ENCODE results near the gene GAB3.

The GAB3 gene

DNA sequence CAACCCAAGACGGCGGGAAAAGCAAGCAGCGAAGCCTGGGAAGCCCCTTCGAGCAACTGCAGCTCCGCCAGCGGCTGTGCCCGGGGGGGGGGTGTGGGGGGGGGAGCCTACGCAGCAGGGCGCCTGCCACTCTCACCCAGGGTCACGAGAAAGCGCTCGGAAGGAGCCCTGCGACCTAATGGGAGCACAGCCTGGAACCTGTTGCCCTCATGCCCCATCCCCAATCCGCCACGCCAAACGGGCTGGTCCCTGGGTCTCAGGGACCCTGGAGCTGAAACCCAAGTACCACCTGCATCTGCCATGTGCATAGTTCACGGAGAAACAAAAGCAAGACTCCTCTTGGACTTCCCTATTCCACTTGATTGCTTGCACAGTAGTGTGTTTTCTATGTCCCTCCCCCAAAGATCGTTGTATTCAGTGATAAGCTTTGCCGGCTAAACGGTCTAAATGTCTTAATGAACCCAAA is 359 bp upstream of the GAB3 start:
- DNase-seq = no peak

DNA sequence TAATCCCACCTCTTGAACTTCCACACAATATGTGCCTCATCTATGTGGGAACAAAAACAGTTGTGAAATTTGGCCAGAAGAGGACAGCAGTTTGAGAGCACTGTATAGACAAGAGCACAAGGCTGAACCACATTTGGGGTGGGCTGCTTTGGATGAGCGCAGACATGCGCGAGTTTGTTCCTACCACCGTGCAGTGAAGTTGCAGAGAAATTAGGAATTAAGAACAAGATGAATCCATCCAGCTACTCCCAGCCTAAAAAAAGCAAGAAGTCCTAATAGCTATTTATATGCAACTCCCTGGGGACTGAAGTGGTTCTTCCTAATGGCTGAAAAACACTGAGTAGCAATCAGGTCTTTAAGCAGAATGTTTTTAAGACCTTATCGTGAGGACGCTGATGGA is 1.0 kb downstream of the GAB3 start:
- no peak for DNase-seq

DNA sequence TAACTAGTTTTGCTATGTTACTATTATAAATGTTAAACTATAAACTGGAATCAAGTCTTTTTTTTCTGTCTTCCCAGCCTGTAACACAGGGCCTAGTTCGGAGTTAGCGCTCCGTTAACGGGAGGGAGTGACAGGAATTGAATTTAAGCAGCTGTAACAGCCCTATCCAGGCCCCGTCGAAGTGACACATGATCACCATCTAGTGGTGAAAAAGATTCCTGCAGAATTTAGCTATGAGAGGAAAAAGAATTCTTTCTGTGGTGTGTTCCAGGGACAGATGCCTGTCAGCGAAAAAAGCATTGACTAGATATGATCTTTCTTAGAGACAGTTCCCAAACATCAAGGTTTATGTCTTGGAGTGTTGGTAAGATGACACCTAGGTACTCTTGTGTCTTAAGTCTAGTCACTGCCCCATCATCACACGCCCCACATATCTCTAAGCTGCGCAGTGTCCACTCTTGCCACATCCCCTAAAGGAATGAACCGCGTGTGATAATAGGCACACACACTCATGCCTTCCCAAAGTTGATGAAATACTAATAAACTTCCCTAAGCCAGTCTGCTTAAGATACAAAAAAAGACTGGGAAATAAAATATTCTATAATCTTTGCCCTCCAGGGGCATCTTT is 2.1 kb downstream of the GAB3 start:
- peak; percentile 4 to 56 for DNase-seq

DNA sequence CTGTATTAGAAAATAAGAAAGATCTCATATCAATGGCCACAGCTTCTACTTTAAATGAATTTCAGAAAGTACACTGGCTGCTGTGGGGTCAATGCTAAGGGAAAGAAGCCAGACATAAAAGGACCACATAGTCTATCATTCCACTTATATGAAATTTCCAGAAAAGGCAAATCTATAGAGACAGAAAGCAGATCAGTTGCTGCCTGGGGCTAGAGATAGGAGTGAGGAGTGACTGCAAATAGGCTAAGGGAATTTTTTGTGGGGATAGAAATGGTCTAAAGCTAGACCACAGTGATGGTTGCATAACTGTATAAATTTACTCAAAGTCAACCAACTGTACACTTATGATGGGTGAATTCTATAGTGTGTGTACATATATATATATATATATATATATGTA is 8.3 kb downstream of the GAB3 start:
- no peak for DNase-seq

DNA sequence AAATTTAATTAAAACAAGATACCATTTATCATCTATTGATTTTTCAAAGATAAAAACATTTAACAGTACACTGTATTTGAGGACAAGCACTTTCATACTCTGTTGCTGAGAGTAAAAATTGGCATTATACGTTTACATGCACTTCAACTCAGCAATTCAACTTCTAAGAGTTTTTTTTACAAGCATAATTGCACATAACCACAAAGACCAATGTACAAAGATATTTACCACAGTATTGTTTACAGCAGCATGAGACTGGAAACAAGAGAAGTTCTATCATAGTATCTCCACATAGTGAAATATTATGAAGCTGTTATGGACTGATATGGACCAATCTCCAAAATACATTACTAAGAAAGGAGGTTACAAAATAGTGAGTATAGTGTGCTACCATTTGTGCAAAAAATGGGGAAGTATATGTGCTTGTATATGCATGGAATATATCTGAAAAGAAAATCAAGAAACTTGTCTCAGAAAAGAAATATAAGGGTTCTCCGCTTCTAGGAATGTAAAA is 10.9 kb downstream of the GAB3 start:
- no peak for DNase-seq

DNA sequence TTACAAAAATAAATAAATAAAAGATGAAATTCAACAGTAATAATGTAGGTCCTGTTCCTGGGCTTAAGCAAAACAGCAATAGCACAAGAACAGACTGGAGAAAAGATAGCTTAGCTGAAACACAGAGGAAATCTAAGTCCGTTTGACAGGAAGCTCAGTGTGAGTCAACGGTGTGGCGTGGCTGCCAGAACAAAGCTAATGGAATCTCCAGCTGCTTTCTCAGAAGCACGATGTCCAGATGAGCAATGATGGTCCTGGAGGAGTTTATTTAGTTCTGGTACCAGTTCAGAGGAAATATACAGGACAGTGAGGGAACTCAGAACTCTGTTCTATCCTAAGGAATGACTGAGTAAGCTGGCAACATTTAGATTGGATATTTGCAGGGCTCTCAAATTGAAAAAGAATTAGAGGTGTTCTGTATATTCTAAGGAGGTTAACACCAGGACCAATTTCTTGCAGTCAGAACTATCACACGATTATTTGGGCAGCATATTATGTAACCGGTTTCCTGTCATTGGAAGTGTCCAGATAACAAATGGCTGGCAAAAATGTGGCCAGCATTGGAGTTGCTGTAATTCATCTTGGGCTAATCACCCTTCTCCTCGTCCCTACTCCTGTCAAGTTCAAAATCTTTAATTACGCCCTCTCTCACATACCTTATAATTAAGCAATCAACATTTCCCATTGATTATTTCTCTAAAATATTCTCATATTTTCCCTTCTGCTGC is 12.7 kb downstream of the GAB3 start:
- DNase-seq = no peak

DNA sequence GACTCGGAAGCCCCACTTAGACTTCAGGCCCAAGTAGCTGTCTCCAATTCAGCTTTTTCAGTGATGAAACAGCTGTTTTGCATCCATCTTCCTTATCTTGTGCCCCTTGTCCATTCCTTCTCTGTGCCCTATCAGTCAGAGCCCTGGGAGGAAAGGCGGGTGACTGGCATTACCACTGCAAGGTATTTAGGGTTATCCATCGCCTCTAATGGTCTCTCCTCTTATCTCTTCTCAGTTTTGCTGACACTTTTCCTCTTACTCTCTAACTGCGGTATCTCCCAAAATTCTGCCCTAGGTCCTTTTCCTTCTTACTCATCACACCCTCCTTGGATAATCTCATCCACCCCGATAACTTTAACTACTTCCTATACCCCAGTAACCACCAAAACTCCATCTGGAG is 13.7 kb downstream of the GAB3 start:
- no peak for DNase-seq

DNA sequence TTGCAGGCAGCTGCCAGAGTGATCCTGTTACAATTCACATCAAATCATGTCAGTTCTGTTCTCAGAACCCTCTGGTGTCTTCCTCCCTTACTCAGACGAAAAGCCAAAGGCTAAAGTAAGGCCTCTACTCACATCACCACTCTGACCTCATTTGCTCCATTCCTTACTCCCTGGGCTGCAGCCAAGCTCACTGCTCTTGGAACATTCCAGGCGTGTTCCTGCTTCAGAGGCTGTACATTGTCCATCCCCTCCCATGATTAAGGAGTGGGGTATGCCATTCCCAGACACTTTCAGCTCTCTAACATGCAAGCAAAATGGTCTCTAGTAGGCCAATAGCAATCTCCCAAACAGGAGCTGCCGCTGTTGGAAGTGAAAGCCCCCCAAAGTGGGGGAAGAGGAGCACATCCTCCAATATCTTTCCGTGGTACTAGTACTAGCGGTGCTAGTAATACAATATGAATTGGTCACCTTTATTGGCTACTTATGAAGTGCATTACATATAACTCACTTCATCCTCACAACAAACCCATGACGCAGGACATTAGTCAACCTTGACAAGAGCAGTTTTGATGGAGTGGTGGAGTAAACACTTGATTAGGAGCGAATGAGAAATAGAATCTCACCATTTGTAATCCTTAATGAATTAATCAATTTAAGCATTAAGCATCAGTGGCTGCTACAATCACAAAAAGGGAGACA is 15.0 kb downstream of the GAB3 start:
- no peak for DNase-seq

DNA sequence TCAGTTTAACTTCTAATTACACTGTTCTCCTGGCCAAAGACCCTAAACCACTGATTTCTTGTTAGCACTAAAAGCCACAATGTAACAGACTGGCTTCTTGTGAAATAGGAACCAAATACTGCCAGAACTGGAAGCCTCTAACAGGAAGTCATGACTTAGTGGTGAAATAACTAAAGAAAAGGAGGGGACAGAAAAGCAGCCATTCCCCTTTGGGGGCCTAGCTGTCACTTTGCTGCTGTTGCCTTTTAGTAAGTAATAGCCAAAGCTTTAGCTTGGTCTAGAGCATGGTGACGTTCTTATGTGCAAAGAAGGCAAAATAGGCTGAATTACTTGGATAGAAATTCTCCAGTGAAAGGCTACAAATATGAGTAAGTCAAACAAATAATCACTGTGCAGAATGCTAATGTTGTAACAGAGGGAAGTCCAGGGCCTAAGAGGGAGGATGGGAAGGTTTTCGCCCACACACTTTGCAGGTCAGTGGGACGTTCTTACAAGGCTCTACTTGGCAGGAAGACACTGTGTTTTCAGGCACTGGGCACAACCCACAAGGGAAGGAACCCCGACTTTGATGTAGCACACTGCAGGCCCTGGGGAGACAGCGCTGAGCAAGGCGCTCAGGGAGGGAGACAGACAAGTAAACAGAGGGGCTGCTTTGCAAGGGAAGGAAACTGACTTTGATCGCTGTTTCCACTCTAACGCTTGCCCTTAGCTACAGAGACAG is 16.7 kb downstream of the GAB3 start:
- no peak for DNase-seq

DNA sequence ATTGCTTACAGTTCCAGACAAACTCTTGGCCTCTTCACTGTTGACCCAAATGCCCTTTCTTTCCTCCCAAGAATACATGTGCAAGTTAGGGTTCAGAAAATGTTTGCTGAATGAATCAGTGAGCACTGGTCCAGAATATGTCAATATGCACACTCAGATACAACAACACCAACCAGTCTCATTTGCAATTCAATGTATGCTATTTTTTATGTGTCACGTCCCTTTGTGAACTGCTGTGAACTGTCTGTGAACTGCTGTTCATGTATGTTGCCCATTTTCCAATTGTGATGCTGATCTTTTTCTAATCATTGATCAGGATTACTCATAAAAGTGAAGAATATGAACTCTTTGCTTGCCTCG is 17.8 kb downstream of the GAB3 start:
- DNase-seq = no peak

DNA sequence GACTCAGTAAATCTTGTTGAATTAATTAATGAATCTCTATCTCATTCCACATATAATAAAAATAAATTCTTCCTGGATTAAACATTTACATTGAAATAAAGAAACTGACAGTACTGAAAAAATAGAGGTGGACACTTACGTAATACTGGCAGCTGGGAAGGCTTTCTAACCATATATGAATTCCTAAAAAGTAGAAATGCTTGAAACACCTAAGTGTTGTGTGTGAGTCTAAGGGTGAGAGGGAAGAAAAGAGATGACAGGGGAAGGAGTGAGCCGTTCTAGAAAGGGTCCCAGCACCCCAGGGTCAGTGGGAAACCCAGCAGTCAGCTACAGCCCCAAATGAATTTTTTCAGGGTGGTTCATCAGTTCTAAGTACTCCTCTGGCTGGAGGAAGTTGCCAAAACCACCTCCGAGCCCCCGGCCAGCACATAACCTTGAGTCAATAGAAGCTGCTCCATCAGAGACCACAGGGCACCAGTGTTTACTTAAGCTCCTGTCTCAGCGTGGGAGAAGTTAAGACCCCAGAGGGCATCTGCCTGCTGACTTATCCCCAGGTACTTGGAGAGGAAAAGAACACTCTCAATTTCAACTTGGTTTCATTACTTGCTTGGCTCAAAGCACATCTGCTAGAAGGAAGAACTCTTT is 18.3 kb downstream of the GAB3 start:
- no peak for DNase-seq

DNA sequence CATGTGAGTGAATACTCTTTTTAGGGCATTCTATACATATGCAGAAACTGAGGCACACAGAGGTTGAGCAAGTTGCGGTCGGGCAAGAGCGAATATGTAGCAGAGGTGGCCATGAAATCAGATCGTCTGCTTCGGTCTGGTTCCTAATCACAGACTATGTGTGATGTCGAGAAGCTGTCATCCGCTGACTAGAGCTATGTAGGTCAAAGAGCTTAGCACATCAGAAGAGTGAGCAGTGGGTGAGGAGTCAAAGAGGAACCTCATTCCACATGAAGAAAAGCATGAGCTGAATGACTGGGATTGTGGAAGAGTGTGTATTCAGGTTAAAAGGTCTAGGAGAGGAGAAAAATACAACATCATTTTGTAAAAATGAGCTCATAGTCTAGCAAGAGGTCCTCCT is 19.0 kb downstream of the GAB3 start:
- no peak for DNase-seq

DNA sequence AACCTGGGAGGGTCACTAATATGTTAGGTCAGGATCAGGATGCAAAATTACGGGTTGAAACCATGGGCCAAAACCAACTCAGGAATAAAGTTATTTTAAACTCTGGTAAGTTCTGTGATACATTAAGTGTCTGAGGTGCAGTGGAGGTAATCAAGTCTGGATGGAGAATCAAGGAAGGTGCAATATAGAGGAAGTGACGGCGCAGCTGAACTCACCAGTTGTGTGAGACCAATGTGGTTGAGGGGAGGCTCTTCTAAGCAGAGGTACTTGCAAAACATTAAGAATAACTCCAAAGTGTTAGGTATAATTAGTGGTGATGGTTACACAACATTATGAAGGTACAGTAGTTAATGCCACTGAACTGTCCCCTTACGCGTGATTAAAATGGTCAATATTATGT is 19.7 kb downstream of the GAB3 start:
- no peak for DNase-seq

DNA sequence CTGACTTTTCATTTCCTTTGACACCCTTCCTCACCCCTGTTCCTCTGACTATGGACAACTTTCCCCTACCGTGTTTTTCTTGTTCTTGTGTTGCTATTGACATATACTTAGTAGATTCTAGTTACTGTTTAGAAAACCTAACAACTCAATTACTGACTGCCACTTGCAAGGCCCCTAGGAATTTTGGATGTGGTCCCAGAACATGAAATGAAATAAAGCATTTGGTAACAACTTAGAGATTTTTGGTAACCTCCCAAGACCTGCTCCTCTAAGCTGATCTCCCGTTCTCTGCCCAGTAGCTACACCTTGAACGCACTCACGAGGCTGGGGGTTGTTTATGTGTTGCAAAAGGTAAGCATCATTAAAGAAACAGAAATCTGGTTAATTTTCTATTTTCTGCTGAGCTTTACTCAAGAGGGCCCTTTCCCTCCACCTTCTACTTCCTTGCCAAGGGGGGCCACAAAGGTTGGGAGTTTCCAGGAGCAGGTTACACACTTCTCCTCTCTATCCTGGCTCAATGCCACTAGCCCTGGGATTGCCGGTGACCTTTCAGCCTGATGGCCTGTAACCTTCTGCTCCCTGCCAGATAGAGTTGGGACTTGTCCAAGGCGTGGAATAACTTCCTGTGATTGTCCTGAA is 20.5 kb downstream of the GAB3 start:
- DNase-seq = no peak

DNA sequence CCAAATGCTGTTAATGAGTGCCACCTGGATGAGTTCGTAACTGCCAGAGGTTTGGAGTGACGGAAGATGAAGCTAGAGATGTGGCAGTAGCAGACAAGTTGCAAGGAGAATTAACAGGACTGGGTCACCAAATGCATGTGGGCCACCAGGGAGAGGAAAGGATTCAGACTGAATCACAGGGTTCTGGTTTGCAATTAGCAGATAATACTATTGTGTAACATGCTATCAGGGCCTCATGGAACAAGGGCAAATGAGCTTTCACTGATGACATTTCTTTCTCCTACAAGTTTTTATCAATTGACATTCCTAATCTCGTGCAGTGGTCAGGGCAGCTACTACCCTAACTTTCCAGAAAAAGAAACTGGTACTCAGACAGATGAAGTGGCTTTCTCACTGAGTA is 21.4 kb downstream of the GAB3 start:
- DNase-seq = no peak

DNA sequence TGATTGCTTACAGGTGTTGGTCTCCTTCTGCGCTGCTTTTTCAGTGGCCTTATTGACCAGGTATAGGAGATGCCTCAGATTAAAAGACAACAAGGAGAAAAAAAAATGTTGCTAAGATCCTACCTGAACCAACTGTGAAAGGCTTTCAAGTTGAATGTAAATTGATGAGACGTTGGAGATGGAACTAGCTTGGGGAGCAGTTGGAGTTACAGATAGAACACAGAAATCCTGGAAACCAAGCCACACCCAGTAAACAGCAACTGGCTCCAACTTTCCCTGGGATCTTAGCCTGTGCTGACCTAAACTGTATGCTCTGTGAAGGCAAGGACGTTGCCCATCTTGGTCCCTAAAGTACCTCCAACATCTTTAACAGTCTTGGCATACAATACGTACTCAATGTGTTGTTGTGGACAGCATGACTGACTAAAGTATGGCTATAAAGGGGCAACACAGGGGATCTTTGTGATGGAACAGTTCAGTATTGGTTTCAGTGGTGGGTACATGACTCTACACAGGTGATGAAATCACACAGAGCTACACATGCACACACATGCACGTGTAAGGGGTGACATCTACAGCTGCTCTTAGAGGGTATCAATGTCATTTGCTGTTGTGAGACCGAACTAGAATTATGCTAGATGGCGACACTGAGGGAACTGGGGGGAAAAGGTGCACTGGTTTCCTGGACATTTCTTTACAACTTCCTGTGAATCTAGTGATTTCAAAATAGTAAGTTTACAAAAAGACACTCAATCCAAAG is 22.3 kb downstream of the GAB3 start:
- DNase-seq = no peak

DNA sequence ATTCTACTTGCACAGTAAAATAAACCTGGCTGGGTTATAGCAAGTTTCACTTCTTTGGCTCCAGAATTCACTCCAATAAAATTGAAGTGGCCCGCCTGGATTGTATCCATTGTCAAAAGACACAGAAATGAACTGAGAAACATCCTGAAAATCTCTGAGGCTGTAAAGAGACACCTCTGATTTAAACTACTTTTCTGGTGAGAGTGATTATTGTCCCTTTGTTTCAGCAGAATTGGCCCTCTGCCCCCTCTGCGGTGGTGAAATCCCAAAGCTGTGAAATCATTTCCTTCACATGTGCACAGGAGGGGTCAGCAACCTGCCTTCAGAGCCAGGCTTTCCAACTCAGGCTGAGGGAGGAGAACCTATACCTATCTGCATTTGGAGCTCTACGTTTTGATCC is 23.0 kb downstream of the GAB3 start:
- DNase-seq = no peak

DNA sequence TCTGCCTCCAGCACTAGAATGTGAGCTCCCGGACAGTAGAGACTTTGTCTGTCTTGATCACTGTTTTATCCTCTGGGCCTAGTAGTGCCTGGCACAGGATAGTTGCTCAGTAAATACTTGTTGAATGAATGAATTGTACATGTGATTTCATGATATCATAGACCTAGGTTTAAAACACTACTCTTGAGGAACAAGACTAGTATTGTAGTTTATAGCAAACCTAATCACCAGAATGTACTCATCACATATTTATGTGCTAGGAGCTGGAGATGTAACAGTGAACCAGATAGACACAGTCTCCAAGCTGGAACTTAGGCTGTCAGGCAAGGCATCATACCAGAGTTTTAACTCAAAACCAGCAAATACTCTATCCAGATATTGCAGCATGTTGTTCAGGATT is 23.5 kb downstream of the GAB3 start:
- DNase-seq = no peak

DNA sequence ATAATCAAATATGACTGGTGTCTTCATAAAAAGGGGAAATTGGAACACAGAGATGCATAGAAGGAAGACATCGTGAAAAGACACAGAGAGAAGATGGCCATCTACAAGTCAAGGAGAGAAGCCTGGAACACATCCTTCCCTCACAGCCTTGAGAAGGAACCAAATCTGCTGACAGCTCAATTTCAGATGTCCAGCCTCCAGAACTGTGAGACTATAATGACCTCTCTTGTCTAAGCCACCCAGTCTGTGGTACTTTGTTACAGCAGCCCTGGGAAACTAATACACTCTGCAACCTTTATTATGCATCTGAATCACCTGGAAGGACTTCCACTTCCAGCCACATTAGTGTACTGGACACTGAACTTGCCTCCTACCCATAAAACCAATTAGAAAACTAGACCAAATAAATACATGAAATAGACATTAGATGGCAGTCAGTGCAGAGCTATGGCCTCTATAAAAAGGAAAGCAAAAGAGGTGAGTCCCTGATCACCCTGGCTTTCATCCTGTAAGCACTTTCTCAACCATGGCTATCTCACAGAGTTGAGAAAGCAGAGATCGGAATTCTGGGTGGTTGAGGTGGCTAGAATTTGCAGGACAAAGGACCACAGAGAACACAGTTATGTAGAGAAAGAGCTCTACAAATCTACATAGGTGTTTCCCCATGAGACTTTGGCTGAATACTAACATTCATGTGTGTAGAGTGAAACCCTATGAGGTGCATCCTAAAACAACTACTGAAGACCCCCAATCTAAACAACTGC is 25.7 kb downstream of the GAB3 start:
- no peak for DNase-seq

DNA sequence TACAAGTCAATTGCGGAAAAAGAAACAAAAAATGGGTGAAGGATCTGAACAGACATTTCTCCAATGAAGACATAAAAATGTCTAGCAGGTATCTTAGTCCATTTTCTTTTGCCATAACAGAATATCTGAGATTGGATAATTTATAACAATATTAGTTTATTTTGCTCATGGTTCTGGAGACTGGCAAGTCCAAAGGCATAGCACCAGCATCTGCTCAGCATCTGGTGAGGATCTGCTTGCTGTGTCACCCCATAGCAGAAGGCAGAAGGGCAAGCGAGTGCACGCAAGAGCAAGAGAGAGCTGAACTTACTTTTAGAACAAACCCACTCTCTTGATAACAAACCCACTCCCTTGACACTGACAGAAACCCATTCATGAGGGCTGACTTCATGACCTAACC is 29.7 kb downstream of the GAB3 start:
- DNase-seq = no peak

DNA sequence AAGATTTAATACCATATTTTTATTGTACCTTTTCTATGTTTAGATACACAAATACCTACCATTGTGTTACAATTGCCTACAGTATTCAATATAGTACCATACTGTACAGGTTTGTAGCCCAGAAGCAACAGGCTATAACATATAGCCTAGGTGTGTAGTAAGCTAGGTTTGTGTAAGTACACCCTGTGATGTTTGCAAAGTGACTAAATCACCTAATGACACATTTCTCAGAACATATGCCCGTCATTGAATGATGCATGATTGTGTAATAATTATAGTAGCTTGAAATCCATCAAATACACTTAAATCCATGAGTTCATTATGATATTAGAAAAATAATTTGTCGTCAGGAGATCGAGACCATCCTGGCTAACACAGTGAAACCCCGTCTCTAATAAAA is 30.8 kb downstream of the GAB3 start:
- no peak for DNase-seq
